ENCODE results near the gene CLIP1. TPM values are rescaled to one million over a fixed set of nuclear protein-coding genes. Genes with fewer than 3 reads are reported as not detected.

The CLIP1 gene
- total RNA-seq, 2 experiments from 2014 or later = 52.0 to 54.9 TPM

GRCh38 chr12:122291431-122291830, 131.0 kb downstream of the CLIP1 start:
- Mint-ChIP-seq H3K27ac (no peak overlapping the region), H3K4me3 (no peak overlapping the region), H3K36me3 (ENCODE audit: low read depth) (peaks cover 51% of the 10 kb centered on the region), H3K4me1 (ENCODE audit: low read depth) (no peaks in the 10 kb centered on the region), H3K27me3 (no peaks in the 10 kb centered on the region), H3K9me3 (no peaks in the 10 kb centered on the region)
- H3K4me3 ChIP-seq (ENCODE audit: low read length) = no peak overlapping the region
- no peaks in the 10 kb centered on the region for H3K27me3 ChIP-seq (ENCODE audit: control insufficient read depth in 1 of 2, insufficient read depth in 2 of 2, low read length in 2 of 2)
- DNase-seq (no peak), ATAC-seq (ENCODE audit: poor library complexity) (no peak)
- ChIA-PET CTCF (no interaction called here), POLR2A (no interaction called here)
- no peaks in the 10 kb centered on the region for H3K4me1 ChIP-seq (ENCODE audit: insufficient read depth, low read length)
- H3K36me3 ChIP-seq (ENCODE audit: insufficient read depth, low read length) = peaks cover 8% of the 10 kb centered on the region
- H3K27ac ChIP-seq (ENCODE audit: low read depth in 1 of 2, low read length in 2 of 2) = no peak overlapping the region
- intact Hi-C loops (cut with DNase I, micrococcal nuclease) = no loop called here
- no peak for TF ChIP-seq CTCF (IDR thresholded peaks at IDR 0.05)
- H3K9me3 ChIP-seq (ENCODE audit: control insufficient read depth in 1 of 2, insufficient read depth in 1 of 2, low read length in 2 of 2) = no peaks in the 10 kb centered on the region

DNA sequence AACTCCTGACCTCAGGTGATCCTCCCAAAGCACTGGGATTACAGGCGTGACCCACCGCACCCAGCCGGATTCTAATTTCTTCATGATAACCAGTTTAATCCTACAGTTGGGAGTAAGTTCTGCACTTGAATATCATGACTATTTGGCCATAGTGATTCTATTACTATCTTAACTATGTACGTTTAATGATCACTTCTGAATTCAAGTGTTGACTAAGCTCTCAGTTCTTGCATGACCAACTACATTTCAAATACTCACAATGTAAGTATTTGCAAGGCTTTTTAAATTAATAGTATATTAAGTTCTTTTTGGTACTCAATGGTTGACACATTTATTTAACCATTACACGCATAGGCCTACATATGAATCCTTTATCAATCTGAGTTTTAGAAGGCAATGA, 138.8 kb downstream of the CLIP1 start:
- TF ChIP-seq CTCF (IDR thresholded peaks at IDR 0.05) = no peak
- ChIA-PET POLR2A (no interaction called here), CTCF (interaction anchor here (0.6 kb wide), 1 partner anchor 150 kb away, joined by 3 read pairs; no protein-coding TSS in a partner anchor)
- H3K27me3 Mint-ChIP-seq = no peaks in the 10 kb centered on the region
- H3K27me3 ChIP-seq (ENCODE audit: control insufficient read depth in 1 of 2, insufficient read depth in 2 of 2, low read length in 2 of 2) = no peaks in the 10 kb centered on the region
- ATAC-seq (ENCODE audit: poor library complexity) (no peak), DNase-seq (no peak)
- H3K36me3 Mint-ChIP-seq (ENCODE audit: low read depth) = peaks cover 32% of the 10 kb centered on the region
- no peaks in the 10 kb centered on the region for H3K9me3 ChIP-seq (ENCODE audit: control insufficient read depth in 1 of 2, insufficient read depth in 1 of 2, low read length in 2 of 2)
- H3K4me3 Mint-ChIP-seq = no peak overlapping the region
- no peak overlapping the region for H3K27ac Mint-ChIP-seq
- no peaks in the 10 kb centered on the region for H3K9me3 Mint-ChIP-seq
- H3K27ac ChIP-seq (ENCODE audit: low read depth in 1 of 2, low read length in 2 of 2) = no peak overlapping the region
- H3K36me3 ChIP-seq (ENCODE audit: insufficient read depth, low read length) = peaks cover 37% of the 10 kb centered on the region
- no peaks in the 10 kb centered on the region for H3K4me1 Mint-ChIP-seq (ENCODE audit: low read depth)
- no peak overlapping the region for H3K4me3 ChIP-seq (ENCODE audit: low read length)
- H3K4me1 ChIP-seq (ENCODE audit: insufficient read depth, low read length) = no peaks in the 10 kb centered on the region
- intact Hi-C loops (cut with DNase I, micrococcal nuclease) = no loop called here

- ChIA-PET CTCF (no interaction called here), POLR2A (no interaction called here)
- H3K27me3 ChIP-seq (ENCODE audit: control insufficient read depth in 1 of 2, insufficient read depth in 2 of 2, low read length in 2 of 2) = no peaks in the 10 kb centered on the region
- no peak for TF ChIP-seq CTCF (IDR thresholded peaks at IDR 0.05)
- ATAC-seq (ENCODE audit: poor library complexity) (no peak), DNase-seq (no peak)
- H3K27ac ChIP-seq (ENCODE audit: low read depth in 1 of 2, low read length in 2 of 2) = no peak overlapping the region
- intact Hi-C loops (cut with DNase I, micrococcal nuclease) = no loop called here
- H3K27ac Mint-ChIP-seq = no peak overlapping the region
- H3K36me3 ChIP-seq (ENCODE audit: insufficient read depth, low read length) = peaks cover 45% of the 10 kb centered on the region
- H3K9me3 ChIP-seq (ENCODE audit: control insufficient read depth in 1 of 2, insufficient read depth in 1 of 2, low read length in 2 of 2) = no peaks in the 10 kb centered on the region
- no peak overlapping the region for H3K4me3 ChIP-seq (ENCODE audit: low read length)
- no peaks in the 10 kb centered on the region for H3K4me1 ChIP-seq (ENCODE audit: insufficient read depth, low read length)
- H3K36me3 Mint-ChIP-seq (ENCODE audit: low read depth) = peaks cover 32% of the 10 kb centered on the region
- H3K27me3 Mint-ChIP-seq = no peaks in the 10 kb centered on the region
- no peaks in the 10 kb centered on the region for H3K4me1 Mint-ChIP-seq (ENCODE audit: low read depth)
- no peaks in the 10 kb centered on the region for H3K9me3 Mint-ChIP-seq
- H3K4me3 Mint-ChIP-seq = no peak overlapping the region
Observed at GRCh38 chr12:122282061-122282460, 140.4 kb downstream of the CLIP1 start.

Data from CD4-positive, alpha-beta T cell (primary cell).